GM18951 (cell line): Measurements from ENCODE around the gene LEP.

Experiments used
- POLR2A ChIP-seq: IDR thresholded peaks from 4 replicates; pipeline ENCODE4 v1.6.1; 2011; ENCODE audit warnings: mild to moderate bottlenecking; ENCODE audit not compliant: insufficient read length, insufficient read depth; ENCODE audit errors: extremely low read depth
- in situ Hi-C: fragments of 300-500 bp; cut with MboI; formaldehyde crosslinking; loops from one replicate; pipeline ENCODE4 v1.12.0; 2022; ENCODE audit warnings: low sequenced_read_pairs, mixed read lengths, inconsistent platforms; ENCODE audit not compliant: unreplicated experiment

LEP gene

DNA sequence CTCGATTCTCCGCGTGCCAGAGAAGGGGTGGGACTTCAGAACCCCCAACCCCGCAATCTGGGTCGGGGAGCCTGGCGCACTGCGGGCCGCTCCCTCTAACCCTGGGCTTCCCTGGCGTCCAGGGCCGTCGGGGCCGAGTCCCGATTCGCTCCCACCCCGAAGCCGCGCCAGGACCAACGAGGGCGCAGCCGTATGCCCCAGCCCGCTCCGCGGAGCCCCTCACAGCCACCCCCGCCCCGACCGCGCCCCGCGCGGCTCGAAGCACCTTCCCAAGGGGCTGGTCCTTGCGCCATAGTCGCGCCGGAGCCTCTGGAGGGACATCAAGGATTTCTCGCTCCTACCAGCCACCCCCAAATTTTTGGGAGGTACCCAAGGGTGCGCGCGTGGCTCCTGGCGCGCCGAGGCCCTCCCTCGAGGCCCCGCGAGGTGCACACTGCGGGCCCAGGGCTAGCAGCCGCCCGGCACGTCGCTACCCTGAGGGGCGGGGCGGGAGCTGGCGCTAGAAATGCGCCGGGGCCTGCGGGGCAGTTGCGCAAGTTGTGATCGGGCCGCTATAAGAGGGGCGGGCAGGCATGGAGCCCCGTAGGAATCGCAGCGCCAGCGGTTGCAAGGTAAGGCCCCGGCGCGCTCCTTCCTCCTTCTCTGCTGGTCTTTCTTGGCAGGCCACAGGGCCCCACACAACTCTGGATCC lies at the start of gene LEP:
TSS of gene LEP (plus strand) at position 583 of the 691 bp plus-strand sequence. CDS start 10,741 bp downstream, outside the sequence.
- no peak for TF ChIP-seq POLR2A
- in situ Hi-C loops = no loop called here

DNA sequence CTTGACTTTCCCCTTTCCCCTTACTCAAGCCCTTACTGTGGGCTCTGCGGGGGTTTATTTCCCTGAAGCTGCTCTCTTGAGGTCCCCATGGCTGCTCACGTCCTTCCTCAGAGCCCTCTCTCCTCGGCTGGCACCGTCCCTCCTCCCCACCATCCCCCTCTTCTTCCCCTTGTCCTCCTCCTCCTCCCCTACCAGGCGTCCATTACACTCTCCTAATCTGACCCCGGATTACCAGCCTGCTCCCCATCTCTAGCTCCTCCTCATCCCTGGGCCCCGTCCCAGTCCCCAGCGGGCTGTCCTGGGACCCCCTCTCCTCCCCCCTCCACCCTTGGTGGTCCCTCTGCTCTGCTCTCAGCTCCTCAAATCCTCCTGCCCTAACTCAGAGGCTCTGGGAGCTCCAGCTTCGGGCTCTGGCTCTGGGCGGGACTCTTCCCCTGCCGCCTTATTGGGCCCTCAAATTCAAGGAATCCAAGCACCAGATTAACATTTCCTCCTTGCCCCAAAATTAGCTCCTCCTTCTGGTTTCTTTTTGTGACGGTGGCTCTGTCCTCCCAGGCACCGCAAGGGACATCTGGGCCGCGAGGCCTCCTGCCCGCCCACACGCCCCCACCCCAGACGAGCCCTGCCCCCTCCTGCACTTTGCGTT lies 48.5 kb upstream of the LEP start:
- TF ChIP-seq POLR2A = no peak
- in situ Hi-C loops = no loop called here

DNA sequence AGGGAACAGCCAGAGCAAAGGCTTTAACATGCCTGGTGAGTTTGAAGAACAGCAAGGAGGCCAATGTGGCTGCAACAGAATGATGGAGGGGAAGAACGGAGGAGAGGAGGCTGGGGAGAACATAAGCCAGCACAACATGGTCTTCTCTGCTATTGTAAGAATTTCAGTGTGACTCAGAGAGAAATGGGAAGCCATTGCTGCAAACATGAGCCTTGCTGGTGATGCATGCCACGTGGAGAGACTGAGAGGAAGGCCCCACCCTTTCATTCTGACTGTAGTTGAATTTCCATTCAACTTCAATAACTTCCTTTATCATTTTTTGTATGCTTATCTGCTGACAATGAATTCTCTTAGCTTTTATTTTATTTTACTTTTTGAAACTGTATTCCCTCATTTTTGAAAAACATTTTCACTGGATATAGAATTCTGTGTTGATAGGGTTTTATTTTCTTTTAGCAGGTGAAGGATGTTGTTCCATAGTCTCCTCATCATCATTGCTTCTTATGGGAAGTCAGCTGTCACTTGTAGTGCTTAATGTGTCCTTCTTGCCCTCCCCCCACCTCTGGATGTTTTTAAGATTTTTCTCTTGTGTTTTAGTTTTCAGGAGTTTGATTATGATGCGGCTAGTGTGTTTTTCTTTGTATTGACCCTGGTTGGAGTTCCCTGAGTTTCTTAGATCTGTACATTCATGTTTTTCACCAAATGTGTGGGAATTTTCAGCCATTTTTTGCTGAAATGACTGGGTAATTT lies 46.4 kb upstream of the LEP start:
- TF ChIP-seq POLR2A = no peak

DNA sequence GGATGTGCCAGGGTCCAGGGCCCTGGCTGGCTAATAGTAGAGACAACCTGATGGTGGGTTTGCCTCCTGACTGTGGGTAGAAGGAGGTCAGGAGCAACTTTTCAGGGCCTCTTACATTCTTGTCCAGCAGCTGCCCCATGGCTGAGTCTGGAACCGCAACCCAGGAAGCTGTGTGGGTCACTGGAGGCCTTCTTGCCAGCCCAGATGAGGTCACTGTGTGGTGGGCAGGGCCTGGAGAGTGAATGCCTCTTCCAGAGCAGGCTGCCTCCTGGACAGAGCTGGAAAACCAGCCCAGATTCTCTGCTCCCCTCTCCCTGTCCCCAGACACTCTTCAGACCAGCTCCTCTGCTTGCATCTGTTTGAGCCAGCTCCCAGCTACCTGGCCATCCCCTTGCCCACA lies 43.5 kb upstream of the LEP start:
- in situ Hi-C loops = no loop called here
- TF ChIP-seq POLR2A = no peak

More for the DNA sequence above, 46.4 kb upstream of the LEP start:
- in situ Hi-C loops = no loop called here

DNA sequence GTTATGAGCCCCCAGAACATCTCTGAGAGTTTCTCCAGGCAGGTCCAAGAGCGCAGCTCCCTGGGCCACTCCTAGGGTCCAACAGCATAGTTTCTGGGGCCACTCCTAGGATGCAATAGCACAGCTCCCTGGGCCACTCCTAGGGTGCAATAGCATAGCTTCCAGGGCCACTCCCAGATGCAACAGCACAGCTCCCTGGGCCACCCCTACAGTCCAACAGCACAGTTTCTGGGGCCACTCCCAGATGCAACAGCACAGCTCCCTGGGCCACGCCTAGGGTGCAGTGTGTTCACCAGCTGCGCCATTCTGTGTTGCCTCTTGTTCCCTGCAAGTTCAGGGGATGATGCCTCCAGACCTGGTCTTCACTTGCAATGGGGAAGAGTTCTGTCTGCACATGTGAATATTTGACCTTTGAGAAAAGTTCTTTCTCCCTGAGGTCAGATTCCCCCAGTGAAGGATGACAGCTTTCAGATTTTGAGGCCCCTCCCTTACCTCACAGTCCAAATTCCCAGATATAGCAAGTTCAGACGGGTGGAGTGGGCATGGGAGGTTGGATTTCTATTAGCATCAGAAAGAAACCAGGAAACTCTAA lies 43.0 kb upstream of the LEP start:
- in situ Hi-C loops = no loop called here
- no peak for TF ChIP-seq POLR2A

DNA sequence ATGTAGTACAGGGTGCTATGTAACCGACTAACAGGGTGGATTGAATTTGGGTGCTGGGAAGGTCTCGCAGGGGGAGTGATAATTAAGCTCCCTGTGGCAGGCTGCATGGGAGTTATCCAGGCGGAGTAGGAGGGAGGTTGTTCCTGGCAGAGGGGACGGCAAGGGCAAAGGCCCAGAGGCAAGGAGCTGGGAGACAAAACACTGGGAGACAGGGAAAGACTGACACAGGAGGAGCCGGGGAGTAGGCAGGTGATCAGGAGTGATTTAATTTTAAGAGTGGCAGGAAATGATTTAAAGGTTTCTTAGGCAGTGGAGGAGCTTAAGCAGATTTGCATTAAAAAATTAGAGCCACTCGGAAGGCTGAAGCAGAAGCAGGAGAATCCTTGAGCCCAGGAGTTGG lies 40.7 kb upstream of the LEP start:
- in situ Hi-C loops = loop anchor here (10.0 kb wide), 1 partner anchor 486 kb away; no protein-coding TSS in a partner anchor
- no peak for TF ChIP-seq POLR2A

DNA sequence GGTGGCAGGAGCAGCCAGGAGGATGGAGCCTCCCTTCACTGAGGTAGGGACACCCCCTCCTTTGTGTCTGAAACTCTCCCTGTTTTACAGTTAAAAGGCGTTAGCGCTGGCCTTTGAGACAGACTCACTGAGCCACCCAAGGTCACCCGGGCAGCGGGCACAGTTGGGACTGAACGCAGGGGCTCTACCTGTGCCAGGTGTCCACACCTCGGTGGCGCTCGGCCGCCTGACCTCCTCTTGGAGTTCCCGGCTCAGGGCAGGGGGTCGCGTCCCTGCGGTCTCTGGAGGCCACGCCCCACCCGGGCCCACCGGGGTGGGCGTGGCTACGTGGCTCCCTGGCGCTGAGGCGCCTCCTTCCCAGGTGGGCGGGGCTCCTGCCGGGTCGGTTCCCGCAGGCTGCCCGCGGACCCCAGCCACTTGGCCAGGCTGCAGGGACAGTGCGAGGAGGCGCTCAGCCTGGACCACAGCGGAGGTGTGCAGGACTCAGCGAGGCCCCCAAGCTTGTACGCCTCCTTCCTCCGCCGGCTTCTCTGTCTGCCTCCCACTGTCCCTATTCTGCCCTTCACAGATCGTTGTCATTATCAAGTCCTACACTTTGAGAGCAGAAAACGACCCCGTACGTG lies 39.9 kb upstream of the LEP start:
- in situ Hi-C loops = loop anchor here (10.0 kb wide), 1 partner anchor 486 kb away; no protein-coding TSS in a partner anchor
- TF ChIP-seq POLR2A = no peak

DNA sequence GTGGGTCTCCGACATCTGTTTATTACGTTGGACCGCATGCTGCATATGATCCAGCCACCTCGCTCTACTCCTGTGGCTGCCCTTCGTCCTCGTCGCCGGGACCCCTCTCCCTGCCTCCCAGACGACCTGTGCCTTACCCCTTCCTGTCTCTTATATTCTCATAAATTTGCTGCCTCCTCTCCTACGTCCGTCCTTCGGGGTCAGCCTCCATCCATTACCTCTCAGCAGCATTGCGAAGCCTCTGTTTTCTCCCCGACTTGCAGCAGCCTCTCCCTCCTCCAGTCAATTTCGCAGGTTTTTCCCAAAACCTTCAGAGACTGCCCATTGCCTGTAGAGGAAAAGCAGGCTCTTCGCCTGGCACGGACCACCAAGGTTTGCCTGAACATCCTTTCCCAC lies 39.4 kb upstream of the LEP start:
- in situ Hi-C loops = loop anchor here (10.0 kb wide), 1 partner anchor 487 kb away; no protein-coding TSS in a partner anchor
- no peak for TF ChIP-seq POLR2A

DNA sequence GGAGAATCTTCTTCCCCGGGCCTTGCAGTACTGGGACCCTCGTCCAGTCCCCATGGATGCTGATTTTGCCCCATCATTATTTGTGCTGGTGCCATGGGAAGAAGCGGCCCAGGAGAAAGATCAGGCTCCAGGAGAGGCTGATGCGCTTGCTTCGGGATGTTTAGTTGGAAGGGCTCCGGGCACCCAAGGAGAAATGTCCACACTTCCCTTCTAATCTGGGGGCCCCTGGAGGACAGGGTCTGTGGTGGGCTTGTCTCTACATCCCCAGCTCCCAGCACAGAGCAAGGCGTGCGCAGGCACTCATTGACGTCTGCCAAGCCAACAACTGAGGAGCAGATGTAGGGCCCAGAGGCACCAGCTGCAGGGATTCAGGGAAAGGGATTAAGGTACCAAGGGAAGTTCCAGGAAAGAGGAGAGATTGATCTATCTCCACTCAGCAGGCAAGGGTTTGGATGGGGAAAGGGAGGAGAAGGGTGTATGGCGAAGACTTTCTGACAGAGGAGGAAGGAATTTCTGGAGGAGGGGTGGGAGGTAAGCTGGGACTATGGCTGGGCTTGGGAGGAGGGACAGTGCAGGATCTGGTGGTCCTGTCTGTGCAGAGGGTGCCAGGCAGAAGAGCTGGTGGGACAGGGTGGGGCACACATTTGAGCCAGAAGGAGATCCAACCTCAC lies 38.7 kb upstream of the LEP start:
- no peak for TF ChIP-seq POLR2A
- in situ Hi-C loops = loop anchor here (10.0 kb wide), 1 partner anchor 488 kb away; no protein-coding TSS in a partner anchor

DNA sequence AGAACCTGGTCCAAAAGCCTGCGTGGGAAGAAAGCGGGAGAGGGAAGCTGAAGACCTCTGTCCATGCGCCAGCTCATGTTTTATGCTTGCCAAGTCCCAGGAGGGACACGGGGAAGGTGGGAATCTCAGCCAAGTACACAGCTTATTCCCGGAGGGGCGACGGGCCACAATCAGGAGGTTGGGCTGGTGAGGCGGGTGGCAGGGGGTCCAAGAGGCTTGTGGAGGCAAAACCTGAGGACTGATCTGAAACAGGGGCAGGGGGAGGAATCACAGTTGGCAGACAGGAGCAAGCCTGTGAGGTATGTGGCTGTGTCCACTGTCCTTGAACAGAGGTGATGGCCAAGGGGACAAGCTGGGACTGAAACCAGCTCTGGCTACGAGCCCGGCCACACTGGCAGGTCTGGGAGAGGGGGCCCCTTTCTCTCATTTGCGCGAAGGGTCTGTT lies 38.0 kb upstream of the LEP start:
- TF ChIP-seq POLR2A = no peak
- in situ Hi-C loops = loop anchor here (10.0 kb wide), 1 partner anchor 488 kb away; no protein-coding TSS in a partner anchor

DNA sequence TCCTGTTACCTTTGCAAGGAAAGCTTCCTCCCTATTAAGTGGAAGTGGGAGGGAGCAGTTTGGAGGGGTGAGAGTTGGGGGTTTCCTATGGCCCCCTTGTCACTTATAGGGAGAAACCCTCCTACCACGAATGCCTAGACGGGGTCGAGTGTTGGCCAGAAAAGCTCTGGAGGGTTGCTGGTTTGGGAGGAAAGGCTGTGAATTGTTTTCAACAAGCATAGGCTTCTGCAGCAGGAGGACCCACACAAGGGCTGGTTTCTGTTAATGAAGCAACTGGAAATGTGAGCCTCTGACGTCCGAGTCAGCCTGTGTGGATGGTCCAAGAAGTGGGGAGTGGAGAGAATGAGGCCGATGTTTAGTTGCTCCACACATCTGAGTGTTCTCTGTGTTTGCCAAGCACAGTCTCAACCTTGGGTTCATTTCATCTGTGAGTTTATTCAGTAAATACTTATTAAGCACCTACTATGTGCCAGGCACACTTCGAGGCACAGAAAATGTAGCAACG lies 37.3 kb upstream of the LEP start:
- in situ Hi-C loops = loop anchor here (10.0 kb wide), 1 partner anchor 489 kb away; no protein-coding TSS in a partner anchor
- no peak for TF ChIP-seq POLR2A

DNA sequence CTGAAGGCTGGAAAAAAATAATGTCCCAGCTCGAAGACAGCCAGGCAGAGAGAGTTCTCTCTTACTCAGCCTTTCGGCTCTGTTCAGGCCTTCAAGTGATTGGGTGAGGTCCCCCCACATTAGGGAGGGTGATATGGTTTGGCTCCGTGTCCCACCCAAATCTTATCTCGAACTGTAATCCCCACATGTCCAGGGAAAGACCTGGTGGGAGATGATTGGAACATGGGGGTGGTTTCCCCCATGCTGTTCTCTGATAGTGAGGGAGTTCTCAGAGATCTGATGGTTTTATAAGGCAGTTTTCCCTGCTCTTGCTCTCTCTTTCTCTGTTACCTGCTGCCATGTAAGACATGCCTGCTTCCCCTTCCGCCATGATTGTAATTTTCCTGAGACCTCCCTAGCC lies 36.6 kb upstream of the LEP start:
- in situ Hi-C loops = loop anchor here (10.0 kb wide), 1 partner anchor 490 kb away; no protein-coding TSS in a partner anchor
- no peak for TF ChIP-seq POLR2A

DNA sequence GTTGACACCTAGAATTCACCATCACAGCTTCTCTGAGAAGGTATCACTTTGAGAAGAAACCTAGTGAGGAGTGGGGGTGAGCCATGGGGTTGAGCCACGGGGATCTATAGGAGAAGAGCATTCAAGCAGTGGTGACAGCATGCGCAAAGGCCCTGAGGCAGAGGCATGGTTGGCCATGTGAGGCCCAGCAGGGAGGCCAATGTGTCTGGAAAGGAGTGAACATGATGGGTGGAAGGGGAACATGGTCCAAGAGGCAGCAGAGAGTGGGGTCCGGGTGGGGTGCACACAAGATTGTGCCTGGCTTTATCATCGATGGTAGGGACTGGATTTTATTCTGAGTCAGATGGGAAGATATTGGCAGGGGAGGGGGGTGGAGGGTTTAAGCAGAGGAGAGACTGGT lies 36.0 kb upstream of the LEP start:
- TF ChIP-seq POLR2A = no peak
- in situ Hi-C loops = loop anchor here (10.0 kb wide), 1 partner anchor 490 kb away; no protein-coding TSS in a partner anchor
